Breast epithelium (tissue), 4 donors: Measurements from ENCODE around the gene TAS2R30. TPM values are rescaled to one million over a fixed set of nuclear protein-coding genes. Genes with fewer than 3 reads are reported as not detected.

ENCODE experiments used
- DNase-seq, 2 donors: peaks; one replicate each; pipeline ENCODE4 v3.0.0-alpha.2; 2019; ENCODE audit warnings: low spot score in 2 of 2
- H3K27ac ChIP-seq, 2 donors: fragments of 200-600 bp; sonication (generic) in 1 of 2; one replicate each; pipeline ENCODE4 v1.5.1; 2016 to 2019; ENCODE audit warnings: mild to moderate bottlenecking in 1 of 2
- H3K27me3 ChIP-seq, 2 donors: fragments of 200-600 bp; sonication (generic) in 1 of 2; one replicate each; pipeline versions ENCODE4 v1.5.1 to v1.6.0; 2017 to 2019; ENCODE audit warnings: control low read depth in 1 of 2, mild to moderate bottlenecking in 1 of 2
- H3K36me3 ChIP-seq: fragments of 200-600 bp; one replicate; pipeline ENCODE4 v1.5.1; 2019
- H3K4me1 ChIP-seq, 2 donors: fragments of 200-600 bp; sonication (generic); one replicate each; pipeline ENCODE4 v1.5.1; 2016 to 2019; ENCODE audit warnings: control low read depth in 1 of 2
- H3K4me3 ChIP-seq, 3 donors: fragments of 200-600 bp; sonication (generic); 1 replicate in 2 of 3; 2 replicates in 1 of 3; pipeline ENCODE4 v1.5.1; 2016 to 2019; ENCODE audit warnings: mild to moderate bottlenecking in 3 of 3, moderate library complexity in 2 of 3
- H3K9me3 ChIP-seq, 2 donors: fragments of 200-600 bp; sonication (generic) in 1 of 2; one replicate each; pipeline ENCODE4 v1.5.1; 2016 to 2019; ENCODE audit warnings: control low read depth in 1 of 2
- POLR2A ChIP-seq: fragments of 450-650 bp; IDR thresholded peaks from one replicate; pipeline ENCODE4 v1.6.1; 2016; ENCODE audit warnings: antibody characterized with exemption, mild to moderate bottlenecking, moderate library complexity
- POLR2AphosphoS5 ChIP-seq, 3 donors: sonication (generic); formaldehyde crosslinking; IDR thresholded peaks; one replicate each; pipeline ENCODE4 v1.6.1; 2017; ENCODE audit warnings: antibody characterized with exemption in 3 of 3
- intact Hi-C: fragments of 100-400 bp; cut with DNase I; formaldehyde crosslinking; loops from one replicate; pipeline ENCODE4 v1.15.1; 2023; ENCODE audit warnings: low total_unique reads
- total RNA-seq, 3 donors: library from RNA; depleted of rRNA; stranded (reverse); fragments of >200 nt; gene quantifications; one replicate each; pipeline ENCODE4 v1.1.0, GENCODE V29; 2016
- TF ChIP-seq, protein P1 (sequence below), 3 donors: fragments of 450-650 bp; IDR thresholded peaks; one replicate each; pipeline ENCODE4 v1.5.1; 2016 to 2017; ENCODE audit warnings: antibody characterized with exemption in 3 of 3, mild to moderate bottlenecking in 3 of 3, moderate library complexity in 3 of 3

The TAS2R30 gene
- total RNA-seq, 3 donors from 2014 or later: 8.6 to 17.0 (median 11.1) TPM

DNA sequence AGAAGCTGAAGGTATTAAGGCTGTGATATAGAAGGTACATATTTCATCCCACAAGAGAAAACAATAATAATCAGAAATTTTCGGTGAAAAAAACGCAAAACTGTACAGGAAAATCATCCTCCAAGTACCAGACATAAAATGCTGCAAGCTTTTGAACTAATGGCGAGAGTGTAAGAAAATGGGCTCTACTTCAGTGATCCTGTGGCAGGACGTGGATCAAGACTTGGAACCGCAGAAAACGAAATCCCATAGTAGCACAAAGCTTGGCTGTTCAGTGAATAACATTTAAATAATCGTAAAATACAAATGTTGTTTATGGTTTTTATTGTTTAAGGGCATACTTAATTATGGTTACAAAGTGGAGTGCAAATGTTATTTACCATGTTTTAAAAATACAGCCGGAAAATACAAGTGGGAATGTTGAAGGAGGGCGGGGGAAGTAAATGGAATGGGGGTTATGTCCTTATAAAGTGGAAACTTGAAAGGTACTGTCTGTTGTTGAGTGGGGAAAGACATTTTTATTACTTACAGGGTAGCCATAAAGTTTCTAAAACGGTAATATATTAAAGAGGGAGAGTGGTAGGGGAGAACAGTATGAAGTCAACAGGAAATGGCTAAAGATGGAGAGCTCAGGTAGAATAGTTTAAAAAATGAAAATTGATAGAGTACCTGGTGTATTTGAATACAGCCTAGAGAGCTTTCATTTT lies 37.7 kb upstream of the TAS2R30 start:
- Histone ChIP-seq H3K4me1 (peaks cover 0 to 3% of the 10 kb centered on the region in 2 donors), H3K9me3 (no peaks in the 10 kb centered on the region), H3K36me3 (no peaks in the 10 kb centered on the region), H3K27ac (peak overlapping the region; percentile 22 to 96), H3K27me3 (no peaks in the 10 kb centered on the region), H3K4me3 (peak overlapping the region; percentile 70 to 98 (median 83))
- TF ChIP-seq POLR2AphosphoS5 (IDR thresholded peaks at IDR 0.05): no peak
- no peak for TF ChIP-seq POLR2A
- TF ChIP-seq, protein P1, sequence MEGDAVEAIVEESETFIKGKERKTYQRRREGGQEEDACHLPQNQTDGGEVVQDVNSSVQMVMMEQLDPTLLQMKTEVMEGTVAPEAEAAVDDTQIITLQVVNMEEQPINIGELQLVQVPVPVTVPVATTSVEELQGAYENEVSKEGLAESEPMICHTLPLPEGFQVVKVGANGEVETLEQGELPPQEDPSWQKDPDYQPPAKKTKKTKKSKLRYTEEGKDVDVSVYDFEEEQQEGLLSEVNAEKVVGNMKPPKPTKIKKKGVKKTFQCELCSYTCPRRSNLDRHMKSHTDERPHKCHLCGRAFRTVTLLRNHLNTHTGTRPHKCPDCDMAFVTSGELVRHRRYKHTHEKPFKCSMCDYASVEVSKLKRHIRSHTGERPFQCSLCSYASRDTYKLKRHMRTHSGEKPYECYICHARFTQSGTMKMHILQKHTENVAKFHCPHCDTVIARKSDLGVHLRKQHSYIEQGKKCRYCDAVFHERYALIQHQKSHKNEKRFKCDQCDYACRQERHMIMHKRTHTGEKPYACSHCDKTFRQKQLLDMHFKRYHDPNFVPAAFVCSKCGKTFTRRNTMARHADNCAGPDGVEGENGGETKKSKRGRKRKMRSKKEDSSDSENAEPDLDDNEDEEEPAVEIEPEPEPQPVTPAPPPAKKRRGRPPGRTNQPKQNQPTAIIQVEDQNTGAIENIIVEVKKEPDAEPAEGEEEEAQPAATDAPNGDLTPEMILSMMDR (IDR thresholded peaks at IDR 0.05): no peak
- intact Hi-C loops: no loop called here
- DNase-seq: no peak

DNA sequence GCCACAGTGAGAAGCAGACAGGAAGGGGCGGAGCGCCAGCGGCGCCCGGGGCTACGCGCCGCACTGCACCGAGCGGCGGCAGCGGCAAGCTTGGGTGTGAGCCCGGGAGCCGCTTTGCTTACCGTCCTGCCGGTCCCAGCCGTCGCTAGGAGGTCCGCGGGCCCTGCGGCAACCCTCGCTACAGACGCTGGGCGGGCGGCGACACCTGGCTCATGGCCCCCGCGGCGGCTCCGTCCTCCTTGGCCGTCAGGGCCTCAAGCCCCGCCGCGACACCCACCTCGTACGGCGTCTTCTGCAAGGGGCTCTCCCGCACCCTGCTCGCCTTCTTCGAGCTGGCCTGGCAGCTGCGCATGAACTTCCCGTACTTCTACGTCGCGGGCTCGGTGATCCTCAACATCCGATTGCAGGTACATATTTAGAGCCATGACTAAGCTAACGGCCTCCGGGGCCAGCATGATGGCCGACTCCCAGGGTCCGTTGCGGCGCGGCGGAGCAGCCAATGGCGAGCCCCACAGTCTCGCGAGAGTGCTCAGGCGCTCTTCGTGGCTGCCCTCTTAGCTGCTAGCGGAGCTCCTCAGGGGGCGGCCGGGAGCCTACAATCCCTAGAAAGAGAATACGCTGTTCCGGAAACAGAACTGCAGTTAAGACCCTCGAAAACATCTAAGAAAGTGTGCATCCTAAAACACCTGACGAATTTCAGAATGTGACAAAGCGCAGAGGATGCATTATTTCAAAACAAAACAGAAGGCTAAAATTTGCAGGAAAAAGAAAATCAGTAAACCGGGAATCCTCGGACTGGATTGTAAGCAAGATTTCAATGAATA lies 36.9 kb upstream of the TAS2R30 start, which contains the start of gene SMIM10L1:
Gene SMIM10L1 (plus strand): TSS at position 50 of the 824 bp plus-strand sequence. CDS start 163 bp downstream, at position 213.
- Histone ChIP-seq H3K4me3 (peak within 1 kb of the TSS; percentile 70 to 98 (median 83)), H3K27me3 (no peaks in the 10 kb centered on the region), H3K27ac (peak within 1 kb of the TSS; percentile 96), H3K36me3 (no peaks in the 10 kb centered on the region), H3K9me3 (no peaks in the 10 kb centered on the region), H3K4me1 (peaks cover 0 to 3% of the 10 kb centered on the region in 2 donors)
- TF ChIP-seq POLR2AphosphoS5 (IDR thresholded peaks at IDR 0.05): peak; percentile 79 to 94 (median 79)
- TF ChIP-seq, protein P1 (IDR thresholded peaks at IDR 0.05): no peak
- peak; percentile 81 to 88 for DNase-seq
- intact Hi-C loops: no loop called here

DNA sequence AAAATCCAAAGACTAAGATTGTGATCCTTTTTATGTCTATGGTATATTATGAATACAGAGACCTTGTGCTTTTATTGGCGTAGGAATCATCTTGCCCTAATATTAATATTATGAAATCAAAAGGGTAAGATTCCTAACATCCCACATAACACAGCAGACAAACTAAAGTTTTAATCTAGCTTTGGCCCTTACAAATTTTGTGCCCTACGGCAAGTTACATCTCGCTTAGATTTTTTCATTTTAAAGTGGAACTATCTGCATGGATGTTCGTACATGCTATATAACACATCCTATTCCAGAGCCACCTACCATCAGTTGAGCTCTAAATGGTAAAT lies 36.3 kb upstream of the TAS2R30 start:
- intact Hi-C loops: no loop called here
- H3K27ac ChIP-seq: peak overlapping the region; percentile 96
- no peaks in the 10 kb centered on the region for H3K9me3 ChIP-seq
- no peak for DNase-seq
- peak overlapping the region; percentile 70 to 98 (median 83) for H3K4me3 ChIP-seq
- peaks cover 0 to 3% of the 10 kb centered on the region in 2 donors for H3K4me1 ChIP-seq
- H3K27me3 ChIP-seq: no peaks in the 10 kb centered on the region
- H3K36me3 ChIP-seq: no peaks in the 10 kb centered on the region
- TF ChIP-seq, protein P1 (IDR thresholded peaks at IDR 0.05): no peak
- no peak for TF ChIP-seq POLR2AphosphoS5 (IDR thresholded peaks at IDR 0.05)
- no peak for TF ChIP-seq POLR2A

DNA sequence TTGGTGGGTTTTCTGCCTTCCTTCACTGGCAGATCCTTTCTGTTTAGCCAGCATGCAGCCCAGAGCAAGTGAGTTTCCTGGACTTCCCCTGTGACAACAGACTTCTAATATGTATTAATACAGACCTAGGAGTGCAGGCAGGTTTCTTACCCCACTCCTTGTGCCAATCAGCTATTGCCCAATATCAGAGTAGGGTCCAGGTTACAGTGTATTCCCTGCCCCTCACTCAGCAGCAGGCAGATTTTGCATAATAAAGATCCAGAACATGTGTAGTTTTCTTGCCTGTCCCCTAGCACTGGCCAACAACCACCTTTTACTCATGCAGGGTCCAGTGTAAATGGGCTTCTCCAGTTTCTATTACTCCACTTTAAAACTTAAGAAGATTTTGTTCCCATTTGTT lies 31.9 kb upstream of the TAS2R30 start:
- Histone ChIP-seq H3K27me3 (no peaks in the 10 kb centered on the region), H3K4me1 (no peaks in the 10 kb centered on the region), H3K9me3 (no peaks in the 10 kb centered on the region), H3K36me3 (no peaks in the 10 kb centered on the region), H3K27ac (no peak overlapping the region), H3K4me3 (no peak overlapping the region)
- TF ChIP-seq POLR2AphosphoS5 (IDR thresholded peaks at IDR 0.05) (no peak), POLR2A (no peak)
- TF ChIP-seq, protein P1 (IDR thresholded peaks at IDR 0.05): no peak
- no peak for DNase-seq
- intact Hi-C loops: no loop called here

DNA sequence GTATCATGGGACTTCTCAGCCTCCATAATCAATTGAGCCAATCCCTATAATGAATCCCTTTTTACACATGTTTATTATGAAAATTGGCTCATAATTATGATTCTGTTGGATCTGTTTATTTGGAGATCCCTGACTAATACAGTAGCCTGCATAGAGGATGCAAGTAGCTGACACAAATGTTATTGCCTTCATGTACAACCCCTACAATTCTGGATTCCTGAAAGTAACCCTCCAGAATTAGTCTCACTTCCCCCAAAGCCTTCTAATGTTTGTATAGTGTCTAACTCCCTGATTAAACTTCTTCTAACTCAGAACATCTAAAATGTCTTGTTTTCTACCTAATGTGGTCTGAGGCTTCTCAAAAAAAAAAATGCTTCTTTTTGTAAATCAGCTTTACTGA lies 29.9 kb upstream of the TAS2R30 start:
- H3K4me3 ChIP-seq: no peak overlapping the region
- no peak for DNase-seq
- H3K4me1 ChIP-seq: no peaks in the 10 kb centered on the region
- H3K27me3 ChIP-seq: no peaks in the 10 kb centered on the region
- H3K27ac ChIP-seq: no peak overlapping the region
- no peaks in the 10 kb centered on the region for H3K36me3 ChIP-seq
- H3K9me3 ChIP-seq: no peaks in the 10 kb centered on the region
- intact Hi-C loops: no loop called here
- TF ChIP-seq POLR2AphosphoS5 (IDR thresholded peaks at IDR 0.05): no peak
- no peak for TF ChIP-seq POLR2A
- TF ChIP-seq, protein P1 (IDR thresholded peaks at IDR 0.05): no peak
